Liver (tissue), 9 donors: Measurements from ENCODE around the gene DOCK8. TPM values are rescaled to one million over a fixed set of nuclear protein-coding genes. Genes with fewer than 3 reads are reported as not detected.

Source experiments
- DNase-seq: peaks from one replicate; pipeline ENCODE4 v3.0.0-alpha.2; 2017; ENCODE audit warnings: low spot score
- H3K27ac ChIP-seq, 2 donors: one replicate each; pipeline ENCODE4 v1.7.0; 2013; ENCODE audit warnings: inconsistent platforms in 2 of 2, low read length in 2 of 2, control low read depth in 1 of 2, low read depth in 1 of 2, mild to moderate bottlenecking in 1 of 2
- H3K27me3 ChIP-seq, 4 donors: one replicate each; pipeline versions ENCODE4 v1.6.1 to v1.7.0; 2013; ENCODE audit warnings: low read length in 3 of 4, inconsistent platforms in 1 of 4, mild to moderate bottlenecking in 1 of 4, moderate library complexity in 1 of 4; ENCODE audit not compliant: control insufficient read depth in 4 of 4, insufficient read depth in 4 of 4
- H3K36me3 ChIP-seq, 4 donors: one replicate each; pipeline versions ENCODE4 v1.6.1 to v1.7.0; 2013; ENCODE audit warnings: low read length in 3 of 4, mild to moderate bottlenecking in 3 of 4, low read depth in 1 of 4, moderate library complexity in 1 of 4; ENCODE audit not compliant: control insufficient read depth in 4 of 4, insufficient read depth in 3 of 4
- H3K4me1 ChIP-seq, 4 donors: one replicate each; pipeline versions ENCODE4 v1.6.1 to v1.7.0; 2013; ENCODE audit warnings: low read length in 3 of 4, mild to moderate bottlenecking in 3 of 4, moderate library complexity in 1 of 4; ENCODE audit not compliant: control insufficient read depth in 4 of 4, insufficient read depth in 4 of 4
- H3K4me3 ChIP-seq, 3 donors: one replicate each; pipeline versions ENCODE4 v1.6.1 to v1.7.0; 2013; ENCODE audit warnings: low read length in 3 of 3, control low read depth in 1 of 3, low read depth in 1 of 3, mild to moderate bottlenecking in 1 of 3
- H3K9ac ChIP-seq, 2 donors: one replicate each; pipeline ENCODE4 v1.7.0; 2013; ENCODE audit warnings: low read length in 2 of 2, mild to moderate bottlenecking in 2 of 2, moderate library complexity in 2 of 2, control low read depth in 1 of 2, low read depth in 1 of 2
- H3K9me3 ChIP-seq, 4 donors: one replicate each; pipeline versions ENCODE4 v1.6.1 to v1.7.0; 2013; ENCODE audit warnings: low read length in 3 of 4; ENCODE audit not compliant: control insufficient read depth in 4 of 4
- CTCF ChIP-seq: fragments of 150-350 bp; IDR thresholded peaks from 2 replicates; pipeline ENCODE4 v1.5.1; 2017; ENCODE audit warnings: improper control_type of control experiment, low read depth, low read length; ENCODE audit not compliant: missing input control
- EGR1 ChIP-seq, 2 donors: IDR thresholded peaks; 2 replicates each; pipeline ENCODE4 v1.6.1; 2016 to 2018; ENCODE audit warnings: antibody characterized with exemption in 2 of 2, low read depth in 2 of 2
- FOXA1 ChIP-seq: IDR thresholded peaks from 2 replicates; pipeline ENCODE4 v1.6.1; 2016; ENCODE audit warnings: antibody characterized with exemption
- FOXA2 ChIP-seq: IDR thresholded peaks from 2 replicates; pipeline ENCODE4 v1.6.1; 2016; ENCODE audit warnings: antibody characterized with exemption
- HNF4A ChIP-seq, 2 donors: conservative IDR thresholded peaks; 2 replicates each; pipeline ENCODE4 v1.6.1; 2016; ENCODE audit warnings: antibody characterized with exemption in 2 of 2, mild to moderate bottlenecking in 2 of 2
- HNF4G ChIP-seq: IDR thresholded peaks from 2 replicates; pipeline ENCODE4 v1.6.1; 2016; ENCODE audit warnings: antibody characterized with exemption
- JUND ChIP-seq, 2 donors: IDR thresholded peaks; 2 replicates each; pipeline ENCODE4 v1.6.1; 2016; ENCODE audit warnings: antibody characterized with exemption in 2 of 2
- MAX ChIP-seq: IDR thresholded peaks from 2 replicates; pipeline ENCODE4 v1.6.1; 2016; ENCODE audit warnings: antibody characterized with exemption
- NR2F2 ChIP-seq: IDR thresholded peaks from 2 replicates; pipeline ENCODE4 v1.6.1; 2016; ENCODE audit warnings: antibody characterized with exemption
- REST ChIP-seq: IDR thresholded peaks from 2 replicates; pipeline ENCODE4 v1.6.1; 2016; ENCODE audit warnings: antibody characterized with exemption, mild to moderate bottlenecking
- RXRA ChIP-seq, 2 donors: IDR thresholded peaks; 2 replicates each; pipeline ENCODE4 v1.6.1; 2017 to 2018; ENCODE audit warnings: antibody characterized with exemption in 2 of 2, mild to moderate bottlenecking in 1 of 2
- SP1 ChIP-seq: IDR thresholded peaks from 2 replicates; pipeline ENCODE4 v1.6.1; 2018; ENCODE audit warnings: antibody characterized with exemption, mild to moderate bottlenecking
- TAF1 ChIP-seq: conservative IDR thresholded peaks from 2 replicates; pipeline ENCODE4 v1.6.1; 2016; ENCODE audit warnings: antibody characterized with exemption, mild to moderate bottlenecking
- YY1 ChIP-seq: IDR thresholded peaks from 2 replicates; pipeline ENCODE4 v1.6.1; 2016; ENCODE audit warnings: antibody characterized with exemption, mild to moderate bottlenecking
- WGBS: extraction: QIAGEN DNeasy Blood & Tissue Kit; methylation state at CpG from one replicate; pipeline ENCODE4 v1.1.7; 2013; 5-methylcytosine and 5-hydroxymethylcytosine counted together
- polyA plus RNA-seq, 2 donors: library from polyadenylated mRNA; stranded (reverse) in 1 of 2; unstranded in 1 of 2; fragments of 200-250 nt in 1 of 2; fragments of >200 nt in 1 of 2; fragmentation: Nextera tagmentation in 1 of 2; extraction: Ambion mirVana in 1 of 2; gene quantifications; one replicate each; pipeline versions ENCODE4 v1.2.1 to v1.2.3, GENCODE V29; 2013 to 2015
- total RNA-seq, 2 donors: library from RNA; depleted of rRNA; stranded (reverse); fragments of >200 nt; gene quantifications; one replicate each; pipeline ENCODE4 v1.2.3, GENCODE V29; 2014
- donor health status: healthy.
- donor health status: healthy.
- donor health status: healthy.
- donor health status: healthy.
- donor health status: healthy.

The DOCK8 gene
- total and polyA plus RNA-seq, 4 donors, result 3.8 to 22.6 (median 7.4) TPM

- TF ChIP-seq YY1, result no peak
- no peak for TF ChIP-seq TAF1
- no peak for TF ChIP-seq REST
- no peak for TF ChIP-seq NR2F2
- no peak for TF ChIP-seq JUND (IDR thresholded peaks at IDR 0.05)
- TF ChIP-seq FOXA1, result no peak
- no peak for TF ChIP-seq FOXA2
- TF ChIP-seq MAX, result no peak
- no peak for TF ChIP-seq RXRA (IDR thresholded peaks at IDR 0.05)
- TF ChIP-seq HNF4G, result no peak
- no peak for TF ChIP-seq EGR1 (IDR thresholded peaks at IDR 0.05; ENCODE audit: low read depth in 2 of 2)
- no peak for TF ChIP-seq HNF4A (conservative IDR thresholded peaks at IDR 0.05)
Measured at GRCh38 chr9:242461-243080, 27.9 kb downstream of the DOCK8 start.

GRCh38 chr9:248278-248961 is 33.8 kb downstream of the DOCK8 start:
- DNase-seq, result no peak
- peaks cover 0 to 4% (median 0%) of the 10 kb centered on the region in 4 donors for H3K27me3 ChIP-seq
- 84% methylated on average over 2 of the region's 2 CpGs for WGBS
- no peaks in the 10 kb centered on the region for H3K36me3 ChIP-seq
- no peak overlapping the region for H3K4me3 ChIP-seq
- no peak overlapping the region for H3K27ac ChIP-seq
- no peak overlapping the region for H3K9ac ChIP-seq
- H3K9me3 ChIP-seq, result no peaks in the 10 kb centered on the region
- TF ChIP-seq CTCF (no peak), JUND (IDR thresholded peaks at IDR 0.05) (no peak), SP1 (no peak)
- no peaks in the 10 kb centered on the region for H3K4me1 ChIP-seq

More at GRCh38 chr9:242461-243080, 27.9 kb downstream of the DOCK8 start:
- no peaks in the 10 kb centered on the region for H3K4me1 ChIP-seq
- no peak overlapping the region for H3K9ac ChIP-seq
- WGBS, result 83% methylated on average over 5 of the region's 5 CpGs
- peaks cover 0 to 3% (median 0%) of the 10 kb centered on the region in 4 donors for H3K27me3 ChIP-seq
- no peaks in the 10 kb centered on the region for H3K9me3 ChIP-seq
- H3K36me3 ChIP-seq, result no peaks in the 10 kb centered on the region
- DNase-seq, result no peak
- H3K4me3 ChIP-seq, result no peak overlapping the region
- H3K27ac ChIP-seq, result no peak overlapping the region
